K562 (cell line): ENCODE results near the gene WFIKKN1. TPM values are rescaled to one million over a fixed set of nuclear protein-coding genes. Genes with fewer than 3 reads are reported as not detected.

Experiments
- HMG20B ChIP-seq: fragments of 250-450 bp; sonication (Bioruptor Pico); IDR thresholded peaks from 2 replicates; pipeline ENCODE4 v1.5.0; 2021; ENCODE audit warnings: mild to moderate bottlenecking
- MAFF ChIP-seq: IDR thresholded peaks from 2 replicates; pipeline ENCODE4 v1.6.1; 2012; ENCODE audit warnings: low read length, improper control_type of control experiment
- MAFG ChIP-seq: fragments of 450-650 bp; conservative IDR thresholded peaks from 2 replicates; pipeline ENCODE4 v1.6.1; 2016; ENCODE audit warnings: missing genetic modification characterization, missing compliant biosample characterization
- POLR2AphosphoS2 ChIP-seq: IDR thresholded peaks from 2 replicates; pipeline ENCODE4 v1.6.1; 2012; ENCODE audit warnings: low read length, improper control_type of control experiment
- RFX1 ChIP-seq: fragments of 450-650 bp; IDR thresholded peaks from 2 replicates; pipeline ENCODE4 v1.6.1; 2016; ENCODE audit warnings: mild to moderate bottlenecking, moderate library complexity
- ZBTB7A ChIP-seq: IDR thresholded peaks from 2 replicates; pipeline ENCODE4 v1.6.1; 2011; ENCODE audit warnings: low read depth, mild to moderate bottlenecking, low read length, moderate library complexity, borderline replicate concordance; ENCODE audit not compliant: control insufficient read depth
- ZNF347 ChIP-seq: fragments of 450-650 bp; formaldehyde crosslinking; IDR thresholded peaks from 2 replicates; pipeline ENCODE4 v1.4.0; 2020; ENCODE audit warnings: low read depth, mild to moderate bottlenecking, moderate library complexity
- polyA plus RNA-seq, 8 experiments: library from polyadenylated mRNA; depleted of rRNA in 4 of 8; stranded (reverse) in 5 of 8; unstranded in 3 of 8; fragments of >200 nt; fragmentation: Nextera tagmentation in 2 of 8; fragmentation: Illumina TruSeq in 1 of 8; extraction: Ambion mirVana in 2 of 8; extraction: Trizol in 1 of 8; gene quantifications; 2 replicates each; pipeline versions ENCODE4 v1.2.1 to v1.2.3, GENCODE V29; 2011 to 2014; ENCODE audit warnings: inconsistent platforms in 1 of 8, missing spikeins in 1 of 8
- total RNA-seq, 7 experiments: library from RNA; depleted of rRNA in 6 of 7; stranded (reverse); fragments of >200 nt in 6 of 7; fragmentation: Illumina TruSeq in 2 of 7; extraction: Trizol in 2 of 7; gene quantifications; 2 replicates each; pipeline versions ENCODE4 v1.2.1 to v1.2.3, GENCODE V29; 2011 to 2021; ENCODE audit warnings: low replicate concordance in 1 of 7
- TF ChIP-seq, protein P1 (sequence below), 2 experiments: fragments of 450-650 bp; IDR thresholded peaks; 2 replicates each; pipeline ENCODE4 v1.6.1; 2016

WFIKKN1 gene
- total and polyA plus RNA-seq, 9 of the 15 experiments (the other 6 are each of a cell fraction or from before 2014, with no cell fraction given) = 0.14 to 1.1 (median 0.50) TPM; not detected in 4

DNA sequence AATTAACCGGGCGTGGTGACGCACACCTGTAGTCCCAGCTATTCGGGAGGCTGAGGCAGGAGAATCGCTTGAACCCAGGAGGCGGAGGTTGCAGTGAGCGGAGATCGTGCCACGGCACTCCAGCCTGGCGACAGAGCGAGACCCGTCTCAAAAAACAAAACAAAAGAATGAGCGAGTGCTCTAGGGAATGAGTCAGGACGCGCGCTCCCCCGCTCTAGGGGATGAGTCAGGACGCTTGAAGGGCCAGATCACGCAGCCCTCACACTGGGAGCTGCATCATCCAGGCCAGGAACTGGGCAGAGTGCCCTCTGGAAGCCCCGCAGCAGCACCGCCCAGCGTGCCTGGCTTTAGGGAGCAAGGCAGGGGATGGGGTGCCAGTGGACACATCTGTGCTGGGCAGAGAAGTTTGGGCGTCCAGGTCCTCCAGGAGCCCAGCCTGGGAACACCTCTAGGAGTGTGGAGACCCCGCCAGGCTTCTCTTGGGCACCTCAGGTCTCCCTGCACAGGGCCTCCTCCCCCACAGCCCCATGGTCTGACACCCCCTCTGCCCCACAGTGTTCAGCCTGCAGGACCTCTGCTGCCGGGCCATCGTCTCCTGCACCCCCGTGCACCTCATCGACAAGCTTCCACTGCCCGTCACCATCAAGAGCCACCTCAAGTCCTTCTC, 3.9 kb upstream of the WFIKKN1 start (continued):
- no peak for TF ChIP-seq RFX1
- TF ChIP-seq MAFG (tag) = peak; percentile 51; the same call in 1 of the 2 replicates
- TF ChIP-seq, protein P1, sequence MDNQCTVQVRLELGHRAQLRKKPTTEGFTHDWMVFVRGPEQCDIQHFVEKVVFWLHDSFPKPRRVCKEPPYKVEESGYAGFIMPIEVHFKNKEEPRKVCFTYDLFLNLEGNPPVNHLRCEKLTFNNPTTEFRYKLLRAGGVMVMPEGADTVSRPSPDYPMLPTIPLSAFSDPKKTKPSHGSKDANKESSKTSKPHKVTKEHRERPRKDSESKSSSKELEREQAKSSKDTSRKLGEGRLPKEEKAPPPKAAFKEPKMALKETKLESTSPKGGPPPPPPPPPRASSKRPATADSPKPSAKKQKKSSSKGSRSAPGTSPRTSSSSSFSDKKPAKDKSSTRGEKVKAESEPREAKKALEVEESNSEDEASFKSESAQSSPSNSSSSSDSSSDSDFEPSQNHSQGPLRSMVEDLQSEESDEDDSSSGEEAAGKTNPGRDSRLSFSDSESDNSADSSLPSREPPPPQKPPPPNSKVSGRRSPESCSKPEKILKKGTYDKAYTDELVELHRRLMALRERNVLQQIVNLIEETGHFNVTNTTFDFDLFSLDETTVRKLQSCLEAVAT (IDR thresholded peaks at IDR 0.05) = peak in 1 of 2 experiments; percentile 94; a peak in 3 of 4 replicates
- no peak for TF ChIP-seq ZNF347 (CRISPR knock-in tag)
- TF ChIP-seq POLR2AphosphoS2 = no peak
- 0 out of 2 replicates have a peak, but pooled peaks have one; percentile 7 for TF ChIP-seq ZBTB7A
- TF ChIP-seq HMG20B (CRISPR knock-in tag) = no peak
- no peak for TF ChIP-seq MAFF
